Keratinocyte (primary cell): ENCODE measurements around the gene KRT5. TPM values are rescaled to one million over a fixed set of nuclear protein-coding genes. Genes with fewer than 3 reads are reported as not detected.

Experiments used
- DNase-seq: peaks from one replicate; pipeline ENCODE4 v3.0.0-alpha.2; 2011; ENCODE audit warnings: low read depth, missing footprints, low spot score
- FAIRE-seq: peaks from 2 replicates; lab custom pipeline; 2011; peaks lifted over from hg19 to GRCh38; lab: Jason Lieb, UNC
- H2AFZ ChIP-seq: 2 replicates; pipeline ENCODE4 v1.6.0; 2012; ENCODE audit warnings: low read length, control low read depth, inconsistent platforms; ENCODE audit not compliant: control insufficient read depth
- H3K27ac ChIP-seq: 2 replicates; pipeline ENCODE4 v1.5.1; 2011; ENCODE audit warnings: low read length; ENCODE audit not compliant: control insufficient read depth, insufficient read depth
- H3K27me3 ChIP-seq: 3 replicates; pipeline ENCODE4 v1.6.0; 2011; ENCODE audit warnings: low read length; ENCODE audit not compliant: control insufficient read depth, insufficient read depth; ENCODE audit errors: extremely low read depth
- H3K36me3 ChIP-seq, 2 experiments: 2 replicates in 1 of 2; 3 replicates in 1 of 2; pipeline ENCODE4 v1.5.1; 2011; ENCODE audit warnings: low read length in 2 of 2, mild to moderate bottlenecking in 1 of 2; ENCODE audit not compliant: control insufficient read depth in 2 of 2, insufficient read depth in 2 of 2; ENCODE audit errors: extremely low read depth in 1 of 2
- H3K4me1 ChIP-seq: 3 replicates; pipeline ENCODE4 v1.5.1; 2011; ENCODE audit warnings: low read length; ENCODE audit not compliant: control insufficient read depth, insufficient read depth; ENCODE audit errors: extremely low read depth
- H3K4me2 ChIP-seq: 3 replicates; pipeline ENCODE4 v1.6.0; 2011; ENCODE audit warnings: low read depth, low read length; ENCODE audit not compliant: control insufficient read depth, insufficient read depth; ENCODE audit errors: extremely low read depth
- H3K4me3 ChIP-seq, 3 experiments: fragments of 200-600 bp in 1 of 3; sonication (generic) in 1 of 3; 2 replicates in 2 of 3; 3 replicates in 1 of 3; pipeline ENCODE4 v1.5.1; 2011 to 2016; ENCODE audit warnings: low read length in 3 of 3, mild to moderate bottlenecking in 3 of 3, control low read depth in 2 of 3, inconsistent platforms in 1 of 3, low read depth in 1 of 3, mixed read lengths in 1 of 3, mixed run types in 1 of 3, moderate library complexity in 1 of 3; ENCODE audit not compliant: control insufficient read depth in 2 of 3, insufficient read depth in 2 of 3; ENCODE audit errors: extremely low read depth in 1 of 3
- H3K79me2 ChIP-seq: 2 replicates; pipeline ENCODE4 v1.6.0; 2012; ENCODE audit warnings: low read length; ENCODE audit not compliant: control insufficient read depth, insufficient read depth
- H3K9ac ChIP-seq: 3 replicates; pipeline ENCODE4 v1.6.0; 2011; ENCODE audit warnings: low read length; ENCODE audit not compliant: control insufficient read depth, insufficient read depth; ENCODE audit errors: extremely low read depth
- H3K9me1 ChIP-seq: 3 replicates; pipeline ENCODE4 v1.6.0; 2011; ENCODE audit warnings: low read length; ENCODE audit not compliant: control insufficient read depth, insufficient read depth; ENCODE audit errors: extremely low read depth
- H3K9me3 ChIP-seq: 2 replicates; pipeline ENCODE4 v1.5.1; 2012; ENCODE audit warnings: low read depth, low read length; ENCODE audit not compliant: control insufficient read depth
- H4K20me1 ChIP-seq: 3 replicates; pipeline ENCODE4 v1.6.0; 2011; ENCODE audit warnings: low read length; ENCODE audit not compliant: control insufficient read depth, insufficient read depth; ENCODE audit errors: extremely low read depth
- CTCF ChIP-seq, 3 experiments: IDR thresholded peaks in 1 of 3; conservative IDR thresholded peaks in 1 of 3; optimal IDR thresholded peaks in 1 of 3; 2 replicates in 2 of 3; 3 replicates in 1 of 3; pipeline versions ENCODE3 to v1.5.1; 2011; ENCODE audit warnings: low read length in 3 of 3, mild to moderate bottlenecking in 3 of 3, moderate library complexity in 2 of 3, control low read depth in 1 of 3, inconsistent platforms in 1 of 3; ENCODE audit not compliant: insufficient read depth in 2 of 3; ENCODE audit errors: extremely low read depth in 1 of 3
- EZH2 ChIP-seq: IDR thresholded peaks from one replicate; pipeline ENCODE4 v1.6.1; 2012; ENCODE audit warnings: inconsistent platforms, mild to moderate bottlenecking, low read length, moderate library complexity
- dilution Hi-C: fragments of 300-500 bp; cut with MboI; formaldehyde crosslinking; loops from one replicate; pipeline ENCODE4 v1.7.0; 2020; ENCODE audit warnings: low sequenced_read_pairs; ENCODE audit not compliant: extremely low pct_ligation_motif_present
- polyA plus RNA-seq, 5 experiments: library from polyadenylated mRNA; depleted of rRNA in 3 of 5; stranded (reverse) in 3 of 5; stranded (forward) in 1 of 5; unstranded in 1 of 5; fragments of >200 nt; gene quantifications; 1 replicate in 1 of 5; 2 replicates in 3 of 5; 3 replicates in 1 of 5; pipeline versions ENCODE4 v1.2.1 to v1.2.3, GENCODE V29; 2011 to 2012; ENCODE audit warnings: missing spikeins in 2 of 5, low read depth in 1 of 5, low replicate concordance in 1 of 5

KRT5 gene
- polyA plus RNA-seq, 1 donor (not counting 4 experiments of a cell fraction or from before 2014, with no cell fraction given): 15,814 TPM

GRCh38 chr12:52499806-52500560 is 20.2 kb downstream of the KRT5 start:
- dilution Hi-C loops: no loop called here
- Histone ChIP-seq H3K9ac (no peak overlapping the region), H4K20me1 (no peaks in the 10 kb centered on the region), H2AFZ (no peak overlapping the region), H3K9me1 (no peaks in the 10 kb centered on the region), H3K79me2 (no peaks in the 10 kb centered on the region), H3K27ac (no peak overlapping the region), H3K4me1 (peaks cover 45% of the 10 kb centered on the region), H3K4me3 (no peak overlapping the region), H3K9me3 (no peaks in the 10 kb centered on the region), H3K4me2 (peak overlapping the region; percentile 12), H3K36me3 (no peaks in the 10 kb centered on the region), H3K27me3 (no peaks in the 10 kb centered on the region)
- no peak for DNase-seq
- TF ChIP-seq EZH2 (no peak), CTCF (optimal IDR thresholded peaks at IDR 0.05 in 1 of 3, IDR thresholded peaks at IDR 0.05 in 1 of 3, conservative IDR thresholded peaks at IDR 0.05 in 1 of 3; ENCODE audit: extremely low read depth in 1 of 3, insufficient read depth in 2 of 3, low read length in 3 of 3) (no peak)
- FAIRE-seq: peak; percentile 20

- TF ChIP-seq CTCF (optimal IDR thresholded peaks at IDR 0.05 in 1 of 3, IDR thresholded peaks at IDR 0.05 in 1 of 3, conservative IDR thresholded peaks at IDR 0.05 in 1 of 3; ENCODE audit: extremely low read depth in 1 of 3, insufficient read depth in 2 of 3, low read length in 3 of 3) (no peak), EZH2 (no peak)
- peaks cover 55% of the 10 kb centered on the region for H3K4me1 ChIP-seq
- FAIRE-seq: no peak
Observed at GRCh38 chr12:52498946-52499345, 21.2 kb downstream of the KRT5 start.

More at GRCh38 chr12:52498946-52499345, 21.2 kb downstream of the KRT5 start:
- H4K20me1 ChIP-seq: no peaks in the 10 kb centered on the region
- dilution Hi-C loops: no loop called here
- no peaks in the 10 kb centered on the region for H3K27me3 ChIP-seq
- no peak overlapping the region for H3K27ac ChIP-seq
- H2AFZ ChIP-seq: no peak overlapping the region
- no peaks in the 10 kb centered on the region for H3K36me3 ChIP-seq
- H3K4me2 ChIP-seq: no peak overlapping the region
- H3K9me1 ChIP-seq: no peaks in the 10 kb centered on the region
- no peak overlapping the region for H3K4me3 ChIP-seq
- H3K9ac ChIP-seq: no peak overlapping the region
- no peaks in the 10 kb centered on the region for H3K79me2 ChIP-seq
- DNase-seq: no peak
- H3K9me3 ChIP-seq: no peaks in the 10 kb centered on the region
